Superior temporal gyrus (tissue), 1 donor: Measurements from ENCODE around the gene PLEKHF1.
A peak's percentile ranks its signal among the peaks of the same experiment; 100 is the strongest.

ENCODE experiments used
- DNase-seq: peaks from one replicate; pipeline ENCODE4 v3.0.0-alpha.2; 2016; ENCODE audit errors: extremely low spot score

PLEKHF1 gene

GRCh38 chr19:29678484-29679106, 13.3 kb downstream of the PLEKHF1 start:
- DNase-seq = peak; percentile 33

GRCh38 chr19:29679598-29680210, 14.4 kb downstream of the PLEKHF1 start:
- no peak for DNase-seq

- no peak for DNase-seq
These were observed 15.2 kb downstream of the PLEKHF1 start for GRCh38 chr19:29680447-29680846.

- no peak for DNase-seq
These were observed 15.7 kb downstream of the PLEKHF1 start for GRCh38 chr19:29680937-29681336.

GRCh38 chr19:29681422-29682235, 16.4 kb downstream of the PLEKHF1 start:
- no peak for DNase-seq

- no peak for DNase-seq
These were observed 17.1 kb downstream of the PLEKHF1 start for GRCh38 chr19:29682236-29682895.

GRCh38 chr19:29683009-29683408, 17.7 kb downstream of the PLEKHF1 start:
- peak; percentile 95 for DNase-seq

- no peak for DNase-seq
These were observed 20.1 kb downstream of the PLEKHF1 start for GRCh38 chr19:29685326-29685725.

GRCh38 chr19:29686285-29686805, 21.1 kb downstream of the PLEKHF1 start:
- DNase-seq = no peak

GRCh38 chr19:29687244-29687896, 22.1 kb downstream of the PLEKHF1 start:
- DNase-seq = peak; percentile 55

GRCh38 chr19:29687897-29688728, 22.9 kb downstream of the PLEKHF1 start:
- peak; percentile 23 for DNase-seq

- DNase-seq = no peak
These were observed 25.6 kb downstream of the PLEKHF1 start for GRCh38 chr19:29690842-29691241.

GRCh38 chr19:29694161-29694560, 28.9 kb downstream of the PLEKHF1 start:
- DNase-seq = no peak

- DNase-seq = peak; percentile 93
These were observed 29.7 kb downstream of the PLEKHF1 start for GRCh38 chr19:29694669-29695627.

- no peak for DNase-seq
These were observed 30.7 kb downstream of the PLEKHF1 start for GRCh38 chr19:29695765-29696564.

GRCh38 chr19:29696565-29696846, 31.2 kb downstream of the PLEKHF1 start:
- no peak for DNase-seq

- no peak for DNase-seq
These were observed 32.4 kb downstream of the PLEKHF1 start for GRCh38 chr19:29697523-29698261.

GRCh38 chr19:29699861-29700260, 34.6 kb downstream of the PLEKHF1 start:
- DNase-seq = no peak
